Motor neuron (in vitro differentiated cells): Measurements from ENCODE around the gene RNF150. TPM values are rescaled to one million over a fixed set of nuclear protein-coding genes. Genes with fewer than 3 reads are reported as not detected.

Experiments
- ATAC-seq, 8 experiments: fragments of 200-7000 bp; cut with Tn5 transposase; replicated peaks in 6 of 8; 2 replicates each; pipeline ENCODE4 v1.8.0; 2021; ENCODE audit warnings: mild to moderate bottlenecking in 8 of 8, moderate library complexity in 8 of 8
- H3K27ac ChIP-seq, 2 donors: fragments of 250-450 bp; sonication (Bioruptor Pico); 2 replicates each; pipeline ENCODE4 v1.9.0; 2021; ENCODE audit warnings: antibody characterized with exemption in 2 of 2, mild to moderate bottlenecking in 2 of 2, moderate library complexity in 1 of 2
- H3K4me1 ChIP-seq, 2 donors: fragments of 250-450 bp; sonication (Bioruptor Pico); replicated peaks in 1 of 2; 2 replicates each; pipeline ENCODE4 v1.6.1; 2021; ENCODE audit warnings: antibody characterized with exemption in 2 of 2, mild to moderate bottlenecking in 2 of 2, moderate library complexity in 1 of 2
- H3K4me3 ChIP-seq, 5 donors: fragments of 250-450 bp; sonication (Bioruptor Pico); 2 replicates each; pipeline ENCODE4 v1.9.0; 2021; ENCODE audit warnings: antibody characterized with exemption in 5 of 5, mild to moderate bottlenecking in 5 of 5, moderate library complexity in 4 of 5
- WGBS, 10 experiments: fragments of 450-650 bp; shearing (Covaris generic); methylation state at CpG; one replicate each; pipeline ENCODE4 v1.0.0; 2022; 5-methylcytosine and 5-hydroxymethylcytosine counted together
- in situ Hi-C, 9 experiments: fragments of 400-800 bp; cut with MboI; loops; one replicate each; pipeline ENCODE4 v1.15.0; 2021; ENCODE audit warnings: low sequenced_read_pairs in 9 of 9, low pct_unique_long_range_greater_than_20kb in 2 of 9; ENCODE audit not compliant: unreplicated experiment in 9 of 9
- total RNA-seq, 8 experiments: library from RNA; unstranded; fragments of 300-600 nt; gene quantifications; 2 replicates each; pipeline versions ENCODE4 v1.2.3 to v1.2.4, GENCODE V29; 2022

RNF150 gene
- total RNA-seq, 8 experiments from 2014 or later, result 0.71 to 45.2 (median 20.0) TPM

DNA sequence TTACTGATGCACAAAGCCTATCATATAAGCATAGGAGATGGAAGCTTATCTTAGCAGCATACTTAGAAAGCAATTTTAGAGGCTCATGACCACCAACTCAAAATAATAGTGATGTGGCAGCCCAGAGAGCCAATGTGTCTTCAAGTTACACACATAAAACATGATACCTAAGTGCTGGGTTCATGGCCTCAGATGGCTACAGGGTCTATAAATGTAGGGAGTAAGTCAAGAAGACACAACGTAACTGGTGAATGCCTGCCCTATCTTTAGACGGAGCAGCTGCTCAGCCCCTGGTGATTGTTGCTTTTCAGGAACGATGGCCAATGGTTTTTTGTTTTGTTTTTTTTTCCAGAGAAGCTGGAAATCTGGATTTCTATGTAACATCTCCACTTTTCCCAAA is 42.8 kb downstream of the RNF150 start:
- in situ Hi-C loops, result no loop called here
- Histone ChIP-seq H3K27ac (no peak overlapping the region), H3K4me3 (no peak overlapping the region), H3K4me1 (no peaks in the 10 kb centered on the region)
- ATAC-seq, result no peak
- 10 to 50% (median 33%) methylated on average over 1 to 3 of the region's 3 CpGs; no CpG with 5 or more reads in 1 of the 10 experiments for WGBS, 10 experiments

DNA sequence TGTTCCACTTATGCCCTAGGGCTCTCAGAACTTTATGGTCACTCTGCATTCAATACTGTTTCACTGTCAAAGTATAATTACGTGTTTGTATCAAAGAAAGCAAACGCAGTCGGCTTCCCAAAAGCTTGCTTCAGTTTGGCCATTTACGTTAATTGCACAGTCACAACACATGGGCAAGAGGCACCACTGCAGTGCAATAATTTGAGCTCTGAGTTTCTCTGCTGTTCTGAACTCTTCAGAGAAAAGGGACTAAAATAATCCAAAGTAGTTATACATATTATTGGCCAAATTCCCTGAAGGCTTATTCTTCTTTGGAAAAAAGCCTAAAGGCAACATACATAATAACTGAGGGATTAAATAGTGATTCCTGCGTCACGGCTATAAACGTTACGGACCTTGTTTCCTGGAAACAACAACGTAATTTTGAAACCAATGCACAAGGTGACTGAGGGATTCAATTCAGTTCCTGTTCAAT is 51.3 kb downstream of the RNF150 start:
- H3K4me3 ChIP-seq, result no peak overlapping the region
- in situ Hi-C loops, result no loop called here
- 3 to 96% (median 86%) methylated on average over 5 to 9 of the region's 9 CpGs for WGBS, 10 experiments
- ATAC-seq, result peak in 2 of 8 experiments; percentile 83 to 85
- H3K4me1 ChIP-seq, result peaks cover 12 to 26% of the 10 kb centered on the region in 2 donors
- H3K27ac ChIP-seq, result no peak overlapping the region

DNA sequence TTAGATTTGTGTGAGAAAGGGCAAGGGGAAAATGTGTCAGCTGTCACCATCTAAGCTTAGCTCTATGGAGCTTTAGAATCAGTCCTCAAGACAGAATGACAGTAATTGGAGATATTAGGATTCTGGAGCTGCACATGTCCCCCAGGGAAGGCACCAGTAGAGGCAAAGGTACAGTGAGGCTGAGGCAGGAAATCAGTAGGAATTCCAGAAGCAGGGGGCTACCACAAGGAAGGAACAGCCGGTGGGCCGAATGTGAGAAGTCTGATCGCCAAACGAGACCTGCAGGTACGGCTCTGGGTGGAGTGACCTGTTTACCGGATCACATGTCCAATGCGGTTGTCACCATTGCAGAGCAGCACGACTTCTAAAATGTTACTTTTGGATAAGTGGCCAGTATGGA is 52.6 kb downstream of the RNF150 start:
- Histone ChIP-seq H3K4me1 (peaks cover 12 to 26% of the 10 kb centered on the region in 2 donors), H3K4me3 (no peak overlapping the region), H3K27ac (no peak overlapping the region)
- 56 to 100% (median 80%) methylated on average over 3 to 8 of the region's 8 CpGs; no CpG with 5 or more reads in 2 of the 10 experiments for WGBS, 10 experiments
- ATAC-seq, result peak in 1 of 8 experiments; percentile 25
- in situ Hi-C loops, result no loop called here

DNA sequence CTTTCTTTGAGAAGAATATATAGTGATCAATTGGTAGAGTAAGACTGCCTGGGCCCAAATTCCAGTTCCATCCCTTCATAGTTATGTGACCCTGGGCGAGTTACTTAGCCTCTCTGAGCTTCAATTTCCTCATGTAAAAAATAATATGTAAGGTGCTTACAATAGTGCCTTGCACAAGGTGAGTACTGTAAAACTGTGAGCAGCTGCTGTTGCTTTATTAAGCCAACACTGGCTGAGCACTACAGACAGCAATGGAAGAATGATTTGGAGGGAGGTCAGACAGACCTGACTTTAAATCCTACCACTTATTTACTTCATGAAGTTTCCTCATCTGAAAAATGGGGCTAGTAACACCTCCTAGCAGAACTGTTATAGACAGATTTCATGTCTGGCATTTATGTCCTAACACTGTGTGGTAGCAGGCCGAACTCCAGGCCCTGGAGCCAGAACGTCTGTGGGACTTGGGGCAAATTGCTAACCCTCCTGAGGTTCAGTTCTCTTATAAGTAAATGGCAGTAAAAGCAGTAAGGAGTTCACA is 53.8 kb downstream of the RNF150 start:
- Histone ChIP-seq H3K4me1 (peaks cover 12 to 26% of the 10 kb centered on the region in 2 donors), H3K27ac (no peak overlapping the region), H3K4me3 (no peak overlapping the region)
- 17 to 100% (median 79%) methylated on average over 1 to 3 of the region's 3 CpGs; no CpG with 5 or more reads in 2 of the 10 experiments for WGBS, 10 experiments
- no peak for ATAC-seq
- in situ Hi-C loops, result no loop called here

DNA sequence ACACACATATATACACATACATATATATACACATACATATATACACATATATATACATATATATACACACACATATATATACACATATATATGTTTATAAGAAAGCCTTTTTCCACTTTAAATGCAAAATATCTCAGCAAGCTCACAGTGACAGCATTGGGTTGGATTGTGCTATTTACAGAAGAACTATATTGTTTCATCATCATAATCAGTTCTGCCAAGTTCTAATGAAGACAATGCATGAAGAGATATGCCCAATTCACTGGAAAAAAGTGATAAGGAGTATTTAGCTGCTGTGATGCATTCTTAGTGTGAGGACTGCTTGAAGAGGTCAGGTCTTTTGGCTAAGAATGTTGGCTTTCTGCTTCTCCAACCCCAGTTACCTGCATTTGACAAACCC is 54.4 kb downstream of the RNF150 start:
- Histone ChIP-seq H3K4me3 (no peak overlapping the region), H3K27ac (no peak overlapping the region), H3K4me1 (peaks cover 12 to 26% of the 10 kb centered on the region in 2 donors)
- in situ Hi-C loops, result no loop called here
- no peak for ATAC-seq

DNA sequence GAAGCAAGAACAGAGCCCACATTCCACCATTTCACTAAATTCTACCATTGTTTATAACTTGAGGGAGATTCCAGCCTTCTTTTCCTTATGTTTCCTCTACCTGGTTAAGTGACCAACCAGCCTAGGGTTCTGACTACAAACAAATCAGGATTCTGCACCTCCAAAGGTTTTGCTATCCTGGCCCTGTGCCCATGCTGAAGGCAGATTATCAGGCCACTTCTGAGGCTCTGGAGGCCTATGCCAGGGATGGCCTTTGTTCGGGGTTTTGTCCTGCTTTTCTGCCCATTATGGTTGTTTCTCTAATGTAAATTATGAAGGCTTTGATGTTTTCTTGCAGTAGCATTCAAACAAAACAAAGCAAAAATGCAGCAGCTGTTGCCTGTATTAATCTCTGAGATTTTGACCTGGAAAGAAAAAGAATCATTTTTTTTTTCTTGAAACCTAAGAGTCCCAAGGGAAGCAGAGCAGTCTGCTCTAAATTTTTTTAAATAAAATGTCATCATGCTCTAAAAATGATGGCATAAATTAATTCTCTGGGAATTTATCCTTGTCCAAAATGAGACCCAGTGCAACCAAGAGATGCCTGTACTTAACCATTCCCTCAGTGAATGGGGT is 55.6 kb downstream of the RNF150 start:
- no peak overlapping the region for H3K27ac ChIP-seq
- H3K4me1 ChIP-seq, result peaks cover 12 to 26% of the 10 kb centered on the region in 2 donors
- ATAC-seq, result peak in 3 of 8 experiments; percentile 15 to 32 (median 29)
- WGBS, 10 experiments, result 29 to 100% (median 49%) methylated on average over 1 of the region's 1 CpG; no CpG with 5 or more reads in 4 of the 10 experiments
- no peak overlapping the region for H3K4me3 ChIP-seq
- in situ Hi-C loops, result no loop called here

DNA sequence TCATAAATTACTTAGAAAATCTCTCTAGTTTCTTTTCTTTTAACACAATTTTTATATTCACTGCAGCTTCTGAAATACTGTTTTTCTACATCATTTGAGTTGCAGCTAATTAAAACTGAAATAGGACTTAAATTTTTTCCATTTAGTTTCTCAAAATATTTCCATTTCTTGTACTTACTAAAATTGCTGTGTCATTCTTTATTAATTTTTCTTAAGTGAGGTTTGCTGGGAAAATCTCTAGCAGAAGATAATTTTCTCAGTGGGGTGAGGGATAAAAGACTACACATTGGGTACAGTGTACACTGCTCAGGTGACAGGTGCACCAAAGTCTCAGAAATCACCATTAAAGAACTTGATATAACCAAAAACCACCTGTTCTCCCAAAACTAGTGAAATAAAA is 57.7 kb downstream of the RNF150 start:
- ATAC-seq, result no peak
- in situ Hi-C loops, result no loop called here
- H3K4me1 ChIP-seq, result peaks cover 8 to 23% of the 10 kb centered on the region in 2 donors
- no peak overlapping the region for H3K4me3 ChIP-seq
- no peak overlapping the region for H3K27ac ChIP-seq

DNA sequence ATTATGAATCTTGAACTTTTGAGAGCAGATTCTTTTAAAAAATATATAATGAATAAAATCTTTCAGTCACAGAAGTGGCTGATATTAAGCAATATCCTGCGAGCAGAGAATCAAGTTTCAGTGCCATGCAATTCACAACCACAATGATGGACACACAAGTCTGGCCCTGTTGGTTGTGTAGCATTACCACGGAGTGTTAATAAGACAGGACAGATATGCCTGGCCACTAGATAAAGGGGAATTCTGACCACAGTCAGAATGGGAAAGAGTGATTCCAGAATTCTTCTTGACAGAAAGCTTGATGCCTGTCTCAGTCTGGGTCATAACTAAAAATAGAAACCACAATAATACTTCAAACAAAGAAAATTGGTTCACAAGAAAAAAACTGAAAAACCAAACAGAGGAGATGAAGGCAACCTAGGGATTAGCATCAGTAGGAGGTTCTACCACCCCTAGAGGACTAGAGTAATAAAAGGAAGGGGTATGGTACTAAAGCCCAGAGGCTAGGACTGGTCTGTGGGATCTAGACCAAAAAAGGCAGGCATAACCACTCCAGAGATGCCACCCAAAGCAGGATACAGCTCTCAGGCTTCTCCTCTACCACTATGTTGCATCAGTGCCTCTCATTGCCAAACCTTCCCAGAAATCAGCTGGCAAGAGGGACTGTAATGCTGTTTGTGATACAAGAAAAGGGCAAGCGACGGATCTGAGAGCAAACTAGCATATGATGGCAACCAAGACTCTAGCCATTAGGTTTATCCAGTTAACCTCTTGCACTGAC is 59.0 kb downstream of the RNF150 start:
- no peak overlapping the region for H3K27ac ChIP-seq
- no peak overlapping the region for H3K4me3 ChIP-seq
- in situ Hi-C loops, result no loop called here
- no peak for ATAC-seq
- WGBS, 10 experiments, result 48 to 100% (median 83%) methylated on average over 1 to 4 of the region's 4 CpGs; no CpG with 5 or more reads in 1 of the 10 experiments
- peaks cover 8 to 12% of the 10 kb centered on the region in 2 donors for H3K4me1 ChIP-seq

DNA sequence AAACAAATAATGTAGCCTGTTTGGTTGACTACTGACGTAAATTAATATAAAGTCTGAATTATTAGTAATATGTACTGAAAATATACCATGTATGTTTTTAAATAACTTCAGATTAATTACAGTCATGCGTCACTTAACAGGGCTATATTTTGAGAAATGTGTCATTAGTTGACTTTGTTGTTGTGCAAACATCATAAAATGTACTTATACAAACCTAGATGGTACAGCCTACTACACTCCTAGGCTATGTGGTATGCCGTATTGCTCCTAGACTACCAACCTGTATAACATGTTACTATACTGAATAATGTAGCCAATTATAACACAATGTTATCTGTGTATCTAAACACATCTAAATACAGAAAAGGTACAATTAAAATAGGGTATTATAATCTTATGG is 66.6 kb downstream of the RNF150 start:
- no peak overlapping the region for H3K27ac ChIP-seq
- H3K4me1 ChIP-seq, result no peaks in the 10 kb centered on the region
- no peak overlapping the region for H3K4me3 ChIP-seq
- 71 to 100% (median 96%) methylated on average over 1 to 3 of the region's 3 CpGs for whole genome bisulfite sequencing, 10 experiments
- in situ Hi-C loops, result no loop called here
- no peak for ATAC-seq

DNA sequence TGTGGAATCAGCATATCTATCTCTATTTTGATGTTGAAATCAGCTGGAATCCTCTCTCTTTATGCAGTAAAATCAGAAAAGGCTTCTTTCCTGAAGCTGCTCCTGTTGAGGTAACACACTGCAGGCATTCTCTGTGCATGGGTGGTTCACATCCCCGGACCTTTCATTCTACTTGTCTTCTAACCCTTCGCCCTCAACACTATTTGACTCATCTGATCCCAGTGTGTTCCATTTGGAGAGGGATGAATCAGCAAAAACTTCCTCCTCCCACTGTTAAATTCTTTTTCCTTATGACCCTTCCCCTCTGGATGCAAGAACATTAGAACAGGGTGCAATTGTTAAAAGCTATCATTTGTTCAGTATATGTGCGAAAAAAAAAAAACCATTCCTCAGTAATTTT is 67.4 kb downstream of the RNF150 start:
- ATAC-seq, result no peak
- Histone ChIP-seq H3K4me3 (no peak overlapping the region), H3K4me1 (no peaks in the 10 kb centered on the region), H3K27ac (no peak overlapping the region)
- WGBS, 10 experiments, result 17 to 100% (median 93%) methylated on average over 1 to 3 of the region's 3 CpGs; no CpG with 5 or more reads in 3 of the 10 experiments
- in situ Hi-C loops, result no loop called here

DNA sequence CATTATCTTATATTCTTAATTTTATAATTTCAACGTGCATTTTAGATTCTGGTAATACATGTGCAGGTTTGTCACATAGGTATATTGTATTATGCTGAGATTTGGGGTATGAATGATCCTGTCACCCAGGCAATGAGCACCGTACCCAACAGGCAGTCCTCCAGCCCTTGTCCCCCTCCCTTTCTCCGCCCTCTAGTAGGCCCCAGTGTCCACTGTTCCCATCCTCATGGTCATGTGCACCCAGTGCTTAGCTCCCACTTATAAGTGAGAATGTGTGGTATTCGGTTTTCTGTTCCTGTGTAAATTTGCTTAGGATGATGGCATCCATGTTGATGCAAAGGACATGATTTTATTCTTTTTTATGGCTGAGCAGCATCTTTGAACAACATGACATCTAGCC is 70.6 kb downstream of the RNF150 start:
- in situ Hi-C loops, result no loop called here
- ATAC-seq, result peak in 1 of 8 experiments; percentile 74
- H3K27ac ChIP-seq, result no peak overlapping the region
- WGBS, 10 experiments, result 6 to 100% (median 76%) methylated on average over 1 to 3 of the region's 4 CpGs; no CpG with 5 or more reads in 2 of the 10 experiments
- H3K4me1 ChIP-seq, result no peaks in the 10 kb centered on the region
- no peak overlapping the region for H3K4me3 ChIP-seq

DNA sequence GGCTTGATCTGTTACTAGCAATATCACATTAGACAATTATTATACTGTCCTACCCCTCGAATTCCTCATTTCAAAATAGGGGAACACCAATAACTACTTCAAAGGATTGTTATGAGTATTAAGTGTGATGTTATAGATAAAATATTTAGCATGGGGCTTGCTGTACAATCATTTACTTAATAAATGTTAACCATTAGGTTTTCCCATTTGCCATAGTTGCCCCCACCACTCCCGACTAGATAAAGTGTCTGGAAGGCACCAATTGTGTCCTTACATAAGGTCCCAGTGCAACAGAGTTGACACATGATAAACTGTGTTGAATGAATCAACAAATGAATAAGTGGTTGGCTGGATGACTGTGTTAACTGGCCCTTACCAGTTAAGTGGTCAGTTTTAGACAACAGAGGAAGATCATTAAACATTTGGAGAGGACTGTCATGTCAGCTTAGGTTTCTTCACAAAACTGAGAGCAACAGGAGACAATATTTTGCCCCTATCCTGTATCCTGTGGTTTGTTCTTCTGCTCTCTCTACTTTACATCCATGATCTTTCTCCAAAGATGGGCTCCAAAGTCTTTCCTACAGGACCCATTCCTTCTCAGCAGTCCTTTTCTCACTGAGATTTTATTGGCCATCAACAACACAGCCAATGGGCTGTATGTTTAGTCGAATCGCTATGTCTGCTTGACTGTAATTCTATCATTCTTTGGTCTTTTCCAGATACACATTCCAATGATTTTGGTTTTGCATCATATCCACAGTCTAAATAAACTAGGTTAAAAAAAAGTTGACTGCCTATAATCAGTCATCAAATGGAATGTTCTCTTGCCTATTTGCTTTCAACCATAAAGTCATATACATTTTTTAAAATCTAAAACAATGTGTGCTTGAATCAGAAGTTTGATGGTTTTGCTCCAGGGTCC is 74.4 kb downstream of the RNF150 start:
- WGBS, 10 experiments, result 7 to 96% (median 75%) methylated on average over 1 to 4 of the region's 4 CpGs; no CpG with 5 or more reads in 1 of the 10 experiments
- ATAC-seq, result peak in 2 of 8 experiments; percentile 27 to 73
- Histone ChIP-seq H3K4me1 (no peaks in the 10 kb centered on the region), H3K27ac (no peak overlapping the region), H3K4me3 (no peak overlapping the region)
- in situ Hi-C loops, result no loop called here
